ENCODE measurements around the gene KRTAP5-7.

- TF ChIP-seq CTCF (conservative IDR thresholded peaks at IDR 0.05) (no peak), EZH2 (IDR thresholded peaks at IDR 0.05; ENCODE audit: low read depth) (no peak)
These were observed 36.9 kb upstream of the KRTAP5-7 start for GRCh38 chr11:71490044-71490730.

All from PC-9 (cell line).